GM21360 (cell line): Measurements from ENCODE around the gene TMEM82.

Experiments used
- ATAC-seq: cut with Tn5 transposase; IDR thresholded peaks from one replicate; pipeline ENCODE4 v1.9.1; 2021; ENCODE audit warnings: mild to moderate bottlenecking, moderate library complexity; ENCODE audit not compliant: unreplicated experiment

The TMEM82 gene

GRCh38 chr1:15775706-15776105 lies 33.4 kb downstream of the TMEM82 start:
- no peak for ATAC-seq

- no peak for ATAC-seq
Observed at GRCh38 chr1:15777909-15778707, 35.8 kb downstream of the TMEM82 start.

DNA sequence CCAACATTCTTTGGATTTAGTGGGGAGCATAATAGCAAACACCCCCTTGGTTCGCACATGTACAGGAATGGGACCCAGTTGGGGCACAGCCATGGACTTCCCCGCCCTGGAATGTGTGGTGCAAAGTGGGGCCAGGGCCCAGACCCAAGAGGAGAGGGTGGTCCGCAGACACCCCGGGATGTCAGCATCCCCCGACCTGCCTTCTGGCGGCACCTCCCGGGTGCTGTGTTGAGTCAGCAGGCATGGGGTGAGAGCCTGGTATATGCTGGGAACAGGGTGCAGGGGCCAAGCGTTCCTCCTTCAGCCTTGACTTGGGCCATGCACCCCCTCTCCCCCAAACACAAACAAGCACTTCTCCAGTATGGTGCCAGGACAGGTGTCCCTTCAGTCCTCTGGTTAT lies 43.4 kb downstream of the TMEM82 start:
- ATAC-seq: no peak

DNA sequence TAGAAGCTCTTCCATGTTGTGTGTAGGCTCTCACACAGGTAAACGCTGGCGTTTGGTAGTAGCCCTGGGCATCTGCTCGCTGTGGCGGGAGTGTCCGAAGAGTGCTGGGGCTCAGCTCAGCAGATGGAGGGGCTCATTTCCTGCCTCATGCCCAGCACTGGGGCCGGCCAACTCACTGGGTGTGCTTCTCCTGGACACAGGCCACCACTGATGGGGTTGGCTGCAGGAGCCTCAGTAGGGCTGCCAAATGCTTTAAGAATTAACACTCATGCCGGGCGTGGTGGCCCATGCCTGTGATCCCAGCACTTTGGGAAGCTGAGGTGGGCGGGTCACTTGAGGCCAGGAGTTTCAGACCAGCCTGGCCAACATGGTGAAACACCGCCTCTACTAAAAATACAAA lies 44.3 kb downstream of the TMEM82 start:
- ATAC-seq: no peak

- no peak for ATAC-seq
Observed at GRCh38 chr1:15788624-15789301, 46.5 kb downstream of the TMEM82 start.

DNA sequence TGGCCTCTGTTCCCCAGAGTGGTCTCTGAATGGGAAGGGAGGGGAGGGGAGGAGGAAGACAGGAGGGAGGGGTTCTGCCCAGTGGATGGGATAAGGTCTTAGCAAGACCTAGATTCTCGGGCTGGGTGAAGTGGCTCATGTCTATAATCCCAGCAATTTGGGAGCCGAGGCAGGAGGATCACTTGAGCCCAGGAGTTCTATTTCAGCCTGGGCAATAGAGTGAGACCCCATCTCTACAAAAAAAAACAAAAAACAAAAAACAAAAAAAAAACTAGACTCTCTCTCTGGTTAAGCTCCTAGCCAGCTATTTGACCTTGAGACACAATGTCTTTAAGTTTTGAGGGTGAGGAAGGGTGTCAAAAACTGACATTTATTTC lies 53.8 kb downstream of the TMEM82 start:
- no peak for ATAC-seq
